H9 (cell line): ENCODE measurements around the gene ADGRL3. TPM values are rescaled to one million over a fixed set of nuclear protein-coding genes. Genes with fewer than 3 reads are reported as not detected.

ENCODE experiments used
- DNase-seq: peaks from one replicate; pipeline ENCODE4 v3.0.0-alpha.2; 2017
- H2AFZ ChIP-seq: one replicate; pipeline ENCODE4 v1.6.1; 2013; ENCODE audit warnings: mild to moderate bottlenecking, low read length, control low read depth, moderate library complexity
- H2AK5ac ChIP-seq: 2 replicates; pipeline ENCODE4 v1.6.1; 2013; ENCODE audit warnings: low read length, control low read depth, mixed read lengths; ENCODE audit not compliant: insufficient read length
- H2BK120ac ChIP-seq: one replicate; pipeline ENCODE4 v1.6.1; 2013; ENCODE audit warnings: low read depth, mild to moderate bottlenecking, low read length, control low read depth, inconsistent platforms; ENCODE audit not compliant: poor library complexity, severe bottlenecking
- H2BK12ac ChIP-seq: 2 replicates; pipeline ENCODE4 v1.6.1; 2013; ENCODE audit warnings: low read length, control low read depth, mixed read lengths, low read depth; ENCODE audit not compliant: insufficient read length
- H2BK15ac ChIP-seq: 2 replicates; pipeline ENCODE4 v1.6.1; 2013; ENCODE audit warnings: low read depth, low read length, control low read depth
- H2BK20ac ChIP-seq: one replicate; pipeline ENCODE4 v1.6.1; 2013; ENCODE audit warnings: low read depth, mild to moderate bottlenecking, low read length, control low read depth, inconsistent platforms; ENCODE audit not compliant: poor library complexity, severe bottlenecking
- H2BK5ac ChIP-seq: 2 replicates; pipeline ENCODE4 v1.6.1; 2013; ENCODE audit warnings: low read length, control low read depth, mixed read lengths; ENCODE audit not compliant: insufficient read length
- H3K14ac ChIP-seq: 2 replicates; pipeline ENCODE4 v1.6.1; 2013; ENCODE audit warnings: low read length, control low read depth; ENCODE audit not compliant: insufficient read depth
- H3K18ac ChIP-seq: 2 replicates; pipeline ENCODE4 v1.6.1; 2013; ENCODE audit warnings: low read depth, mild to moderate bottlenecking, mixed read lengths, low read length, control low read depth; ENCODE audit not compliant: insufficient read length
- H3K23ac ChIP-seq: 2 replicates; pipeline ENCODE4 v1.6.1; 2013; ENCODE audit warnings: low read length, control low read depth, mixed read lengths, low read depth; ENCODE audit not compliant: insufficient read length
- H3K23me2 ChIP-seq: 2 replicates; pipeline ENCODE4 v1.6.1; 2013; ENCODE audit warnings: low read depth, mild to moderate bottlenecking, mixed read lengths, low read length, control low read depth; ENCODE audit not compliant: insufficient read length, poor library complexity, severe bottlenecking
- H3K27ac ChIP-seq: 2 replicates; pipeline ENCODE4 v1.5.1; 2013; ENCODE audit warnings: low read length, control low read depth, mixed read lengths, low read depth; ENCODE audit not compliant: insufficient read length
- H3K27me3 ChIP-seq: 2 replicates; pipeline ENCODE4 v1.6.1; 2013; ENCODE audit warnings: low read length, control low read depth, inconsistent platforms; ENCODE audit not compliant: insufficient read depth
- H3K4ac ChIP-seq: 2 replicates; pipeline ENCODE4 v1.6.1; 2013; ENCODE audit warnings: low read depth, mild to moderate bottlenecking, control low read depth, inconsistent platforms, low read length, moderate library complexity
- H3K4me1 ChIP-seq: 2 replicates; pipeline ENCODE4 v1.6.1; 2013; ENCODE audit warnings: low read length, control low read depth, inconsistent platforms; ENCODE audit not compliant: insufficient read depth
- H3K4me2 ChIP-seq: 2 replicates; pipeline ENCODE4 v1.6.1; 2013; ENCODE audit warnings: low read length, control low read depth, mixed read lengths; ENCODE audit not compliant: insufficient read length, insufficient read depth
- H3K56ac ChIP-seq: 2 replicates; pipeline ENCODE4 v1.6.1; 2013; ENCODE audit warnings: low read depth, mild to moderate bottlenecking, mixed read lengths, low read length, control low read depth; ENCODE audit not compliant: insufficient read length
- H3K79me1 ChIP-seq: 2 replicates; pipeline ENCODE4 v1.6.1; 2013; ENCODE audit warnings: low read depth, mild to moderate bottlenecking, moderate library complexity, low read length, control low read depth, inconsistent platforms; ENCODE audit not compliant: insufficient read depth, poor library complexity, severe bottlenecking
- H3K79me2 ChIP-seq: 2 replicates; pipeline ENCODE4 v1.6.1; 2013; ENCODE audit warnings: low read length, control low read depth, inconsistent platforms; ENCODE audit not compliant: insufficient read depth
- H3K9ac ChIP-seq: 2 replicates; pipeline ENCODE4 v1.6.1; 2013; ENCODE audit warnings: low read length, control low read depth, mixed read lengths; ENCODE audit not compliant: insufficient read length; ENCODE audit errors: extremely low read depth
- H3K9me3 ChIP-seq: one replicate; pipeline ENCODE4 v1.6.1; 2013; ENCODE audit warnings: low read depth, low read length, inconsistent platforms; ENCODE audit not compliant: control insufficient read depth
- H3T11ph ChIP-seq: one replicate; pipeline ENCODE4 v1.6.1; 2013; ENCODE audit warnings: mild to moderate bottlenecking, low read length, control low read depth, inconsistent platforms
- H4K20me1 ChIP-seq: one replicate; pipeline ENCODE4 v1.6.1; 2013; ENCODE audit not compliant: control insufficient read depth, insufficient read length, insufficient read depth
- H4K5ac ChIP-seq: 2 replicates; pipeline ENCODE4 v1.6.1; 2013; ENCODE audit warnings: low read depth, mild to moderate bottlenecking, mixed read lengths, low read length, control low read depth; ENCODE audit not compliant: insufficient read length
- H4K8ac ChIP-seq: replicated peaks from 2 replicates; pipeline ENCODE4 v1.6.1; 2013; ENCODE audit warnings: low read length, control low read depth, mixed read lengths, low read depth; ENCODE audit not compliant: insufficient read length
- H4K91ac ChIP-seq: 2 replicates; pipeline ENCODE4 v1.6.1; 2013; ENCODE audit warnings: low read depth, mild to moderate bottlenecking, moderate library complexity, mixed read lengths, low read length, control low read depth; ENCODE audit not compliant: insufficient read length
- H3K27ac Mint-ChIP-seq, 3 experiments: 2 replicates in 2 of 3; 3 replicates in 1 of 3; pipeline ENCODE4 v1.8.0; 2020 to 2021; ENCODE audit warnings: mixed read lengths in 3 of 3, mild to moderate bottlenecking in 1 of 3, moderate library complexity in 1 of 3
- H3K27me3 Mint-ChIP-seq: 2 replicates; pipeline ENCODE4 v1.8.0; 2021; ENCODE audit warnings: low read depth, mild to moderate bottlenecking, moderate library complexity, mixed read lengths
- H3K36me3 Mint-ChIP-seq, 3 experiments: 2 replicates in 2 of 3; 3 replicates in 1 of 3; pipeline ENCODE4 v1.8.0; 2020 to 2021; ENCODE audit warnings: low read depth in 3 of 3, mixed read lengths in 3 of 3; ENCODE audit not compliant: insufficient read depth in 1 of 3
- H3K4me1 Mint-ChIP-seq, 2 experiments: 2 replicates each; pipeline ENCODE4 v1.8.0; 2020; ENCODE audit warnings: mixed read lengths in 2 of 2
- H3K4me3 Mint-ChIP-seq, 2 experiments: 2 replicates in 1 of 2; 3 replicates in 1 of 2; pipeline ENCODE4 v1.8.0; 2020 to 2021; ENCODE audit warnings: mild to moderate bottlenecking in 2 of 2, mixed read lengths in 2 of 2, moderate library complexity in 1 of 2
- H3K9me3 Mint-ChIP-seq, 2 experiments: 2 replicates in 1 of 2; 3 replicates in 1 of 2; pipeline ENCODE4 v1.8.0; 2020; ENCODE audit warnings: mild to moderate bottlenecking in 2 of 2, mixed read lengths in 2 of 2, moderate library complexity in 1 of 2
- WGBS: extraction: QIAGEN DNeasy Blood & Tissue Kit; methylation state at CpG from one replicate; pipeline ENCODE4 v1.1.7; 2013; ENCODE audit warnings: missing lambda C conversion rate, low lambda C conversion rate, mixed read lengths; ENCODE audit not compliant: insufficient read length; ENCODE audit errors: extremely low coverage; 5-methylcytosine and 5-hydroxymethylcytosine counted together
- total RNA-seq: library from RNA; stranded (reverse); gene quantifications from 2 replicates; pipeline ENCODE4 v1.2.1, GENCODE V29; 2021
- TF ChIP-seq, protein P1 (sequence below): fragments of 200-600 bp; sonication (generic); conservative IDR thresholded peaks from 3 replicates; pipeline ENCODE4 v1.8.0; 2021; ENCODE audit warnings: antibody characterized with exemption, mild to moderate bottlenecking

The ADGRL3 gene
- total RNA-seq, 1 experiment from 2014 or later: 5.9 TPM

GRCh38 chr4:61254406-61254805, 54.3 kb downstream of the ADGRL3 start:
- H3K27me3 Mint-ChIP-seq: no peaks in the 10 kb centered on the region
- Histone ChIP-seq H2AK5ac (no peak overlapping the region), H3K27me3 (no peaks in the 10 kb centered on the region), H4K8ac (no peak overlapping the region), H3K9ac (no peak overlapping the region), H3K56ac (no peak overlapping the region), H3K23ac (no peak overlapping the region), H3T11ph (no peak overlapping the region), H3K4me2 (no peak overlapping the region), H3K23me2 (no peaks in the 10 kb centered on the region), H4K91ac (no peak overlapping the region), H2BK20ac (no peak overlapping the region), H2BK5ac (no peak overlapping the region), H3K79me1 (no peaks in the 10 kb centered on the region), H4K20me1 (no peaks in the 10 kb centered on the region), H2BK120ac (no peak overlapping the region), H3K14ac (no peak overlapping the region), H3K79me2 (no peaks in the 10 kb centered on the region), H3K9me3 (no peaks in the 10 kb centered on the region), H3K18ac (no peak overlapping the region), H4K5ac (no peak overlapping the region), H3K27ac (no peak overlapping the region), H2BK12ac (no peak overlapping the region), H2BK15ac (no peak overlapping the region), H3K4me1 (no peaks in the 10 kb centered on the region; the same call in 1 of the 2 replicates), H3K4ac (no peak overlapping the region), H2AFZ (no peak overlapping the region)
- peaks cover 0 to 12% of the 10 kb centered on the region in 2 experiments; a peak in 2 of 4 replicates for H3K4me1 Mint-ChIP-seq
- H3K36me3 Mint-ChIP-seq: no peaks in the 10 kb centered on the region; a peak in 1 of 7 replicates
- no CpG with 5 or more reads among the region's 3 CpGs for WGBS
- no peak overlapping the region for H3K4me3 Mint-ChIP-seq
- TF ChIP-seq, protein P1, sequence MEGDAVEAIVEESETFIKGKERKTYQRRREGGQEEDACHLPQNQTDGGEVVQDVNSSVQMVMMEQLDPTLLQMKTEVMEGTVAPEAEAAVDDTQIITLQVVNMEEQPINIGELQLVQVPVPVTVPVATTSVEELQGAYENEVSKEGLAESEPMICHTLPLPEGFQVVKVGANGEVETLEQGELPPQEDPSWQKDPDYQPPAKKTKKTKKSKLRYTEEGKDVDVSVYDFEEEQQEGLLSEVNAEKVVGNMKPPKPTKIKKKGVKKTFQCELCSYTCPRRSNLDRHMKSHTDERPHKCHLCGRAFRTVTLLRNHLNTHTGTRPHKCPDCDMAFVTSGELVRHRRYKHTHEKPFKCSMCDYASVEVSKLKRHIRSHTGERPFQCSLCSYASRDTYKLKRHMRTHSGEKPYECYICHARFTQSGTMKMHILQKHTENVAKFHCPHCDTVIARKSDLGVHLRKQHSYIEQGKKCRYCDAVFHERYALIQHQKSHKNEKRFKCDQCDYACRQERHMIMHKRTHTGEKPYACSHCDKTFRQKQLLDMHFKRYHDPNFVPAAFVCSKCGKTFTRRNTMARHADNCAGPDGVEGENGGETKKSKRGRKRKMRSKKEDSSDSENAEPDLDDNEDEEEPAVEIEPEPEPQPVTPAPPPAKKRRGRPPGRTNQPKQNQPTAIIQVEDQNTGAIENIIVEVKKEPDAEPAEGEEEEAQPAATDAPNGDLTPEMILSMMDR: no peak
- no peaks in the 10 kb centered on the region for H3K9me3 Mint-ChIP-seq
- DNase-seq: no peak
- H3K27ac Mint-ChIP-seq: no peak overlapping the region
